ENCODE measurements around the gene LRRC14B.

DNA sequence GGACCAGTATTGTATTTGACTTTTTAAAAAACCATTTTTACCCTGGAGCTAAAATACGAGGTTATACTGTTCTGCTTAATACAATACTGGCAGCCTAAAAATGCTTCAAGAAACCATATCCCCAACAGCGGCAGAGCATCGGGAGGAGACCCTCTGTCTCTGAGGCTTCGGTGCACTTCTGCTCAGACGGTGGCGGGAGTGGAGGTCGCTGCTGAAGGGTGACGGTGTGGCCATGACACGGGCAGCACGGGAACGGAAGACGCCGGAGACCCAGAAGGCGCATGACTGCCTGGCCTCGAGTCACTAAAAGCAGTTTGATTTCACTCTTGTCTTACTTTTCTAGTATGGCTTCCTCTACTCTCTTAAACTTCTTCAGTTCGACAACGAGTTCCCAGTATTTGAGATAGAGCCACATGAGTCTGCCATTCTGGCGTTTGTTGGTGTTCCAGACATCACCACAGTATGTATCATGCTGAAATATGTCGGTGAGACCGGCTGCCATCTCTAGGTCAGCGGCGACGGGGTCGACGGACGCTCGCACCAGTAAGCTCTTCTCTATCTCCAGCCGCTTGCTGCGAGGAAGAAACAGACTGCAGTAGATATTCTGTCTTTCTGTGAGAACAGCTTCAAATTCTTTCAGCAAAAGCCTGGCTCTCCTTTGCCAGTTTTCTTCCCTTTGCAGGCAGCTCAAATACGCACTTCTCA is 13.8 kb downstream of the LRRC14B start:
- TF ChIP-seq EZH2 (IDR thresholded peaks at IDR 0.05) (no peak), POLR2AphosphoS5 (IDR thresholded peaks at IDR 0.05; ENCODE audit: borderline replicate concordance, low read depth, low read length) (no peak), FOXP2 (optimal IDR thresholded peaks at IDR 0.05; ENCODE audit: control extremely low read depth, extremely low read length, insufficient read depth) (no peak)

Measured in SK-N-MC (cell line).